Stomach smooth muscle (tissue), 2 donors: ENCODE results near the gene PYM1.
"Not testable (repeated sequence)": the region's sequence is repeated elsewhere in the genome, so short reads cannot be mapped to it uniquely, and the experiment has no call there.

ENCODE experiments used
- H3K27ac ChIP-seq: one replicate; pipeline ENCODE4 v1.7.0; 2013; ENCODE audit warnings: mild to moderate bottlenecking, low read length, inconsistent platforms
- H3K27me3 ChIP-seq, 2 donors: one replicate each; pipeline ENCODE4 v1.7.0; 2013; ENCODE audit warnings: low read length in 2 of 2; ENCODE audit not compliant: insufficient read depth in 2 of 2, control insufficient read depth in 1 of 2
- H3K36me3 ChIP-seq, 2 donors: one replicate each; pipeline ENCODE4 v1.7.0; 2013; ENCODE audit warnings: low read length in 2 of 2; ENCODE audit not compliant: control insufficient read depth in 2 of 2, insufficient read depth in 2 of 2
- H3K4me1 ChIP-seq: one replicate; pipeline ENCODE4 v1.7.0; 2013; ENCODE audit warnings: low read length; ENCODE audit not compliant: control insufficient read depth, insufficient read depth
- H3K4me3 ChIP-seq, 2 donors: one replicate each; pipeline ENCODE4 v1.7.0; 2013; ENCODE audit warnings: low read length in 2 of 2
- H3K9ac ChIP-seq, 2 donors: one replicate each; pipeline ENCODE4 v1.7.0; 2013; ENCODE audit warnings: low read length in 2 of 2, mild to moderate bottlenecking in 1 of 2
- H3K9me3 ChIP-seq, 2 donors: one replicate each; pipeline ENCODE4 v1.7.0; 2013; ENCODE audit warnings: low read length in 2 of 2; ENCODE audit not compliant: control insufficient read depth in 2 of 2
- donor health status: healthy.
- donor health status: Pancreatic carcinoma.

Gene PYM1

GRCh38 chr12:55866454-55867004, 61.2 kb downstream of the PYM1 start:
- not testable (repeated sequence) for H3K4me1 ChIP-seq, H3K36me3 ChIP-seq, H3K9ac ChIP-seq, H3K27me3 ChIP-seq, H3K4me3 ChIP-seq, H3K27ac ChIP-seq, H3K9me3 ChIP-seq

DNA sequence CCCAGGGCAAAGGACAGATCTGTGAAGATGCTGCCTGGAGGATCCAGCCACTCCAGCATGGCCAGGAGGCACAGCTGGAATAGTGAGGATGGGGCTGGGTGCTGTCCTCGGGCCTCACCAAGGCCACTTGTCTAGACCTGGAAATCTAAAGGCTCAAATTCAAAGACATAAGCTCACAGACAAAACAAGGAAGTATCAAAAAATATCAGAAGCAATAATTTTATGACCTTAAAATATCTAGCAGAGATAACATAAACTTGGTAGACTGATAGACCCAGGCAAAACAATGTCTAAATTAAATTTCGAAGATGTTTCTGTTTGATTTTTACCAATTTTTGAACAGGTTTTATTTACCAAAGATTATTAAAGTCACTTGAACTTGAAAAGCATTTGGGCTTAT, 62.4 kb downstream of the PYM1 start:
- Histone ChIP-seq H3K9me3 (no peaks in the 10 kb centered on the region), H3K36me3 (no peaks in the 10 kb centered on the region), H3K4me3 (no peak overlapping the region), H3K9ac (no peak overlapping the region), H3K27me3 (no peaks in the 10 kb centered on the region), H3K27ac (no peak overlapping the region), H3K4me1 (no peaks in the 10 kb centered on the region)

DNA sequence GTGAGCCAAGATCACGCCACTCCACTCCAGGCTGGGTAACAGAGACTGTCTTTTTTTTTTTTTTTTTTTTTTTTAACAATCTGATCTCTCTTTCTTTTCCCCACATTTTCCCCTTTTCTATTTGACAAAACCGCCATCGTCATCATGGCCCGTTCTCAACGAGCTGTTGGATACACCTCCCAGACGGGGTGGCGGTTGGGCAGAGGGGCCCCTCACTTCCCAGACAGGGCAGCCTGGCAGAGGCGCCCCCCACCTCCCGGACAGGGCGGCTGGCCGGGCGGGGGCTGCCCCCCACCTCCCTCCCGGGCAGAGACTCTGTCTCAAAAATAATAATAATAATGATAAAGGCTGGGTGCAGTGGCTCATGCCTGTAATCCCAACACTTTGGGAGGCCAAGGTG, 64.8 kb downstream of the PYM1 start:
- not testable (repeated sequence) for H3K4me1 ChIP-seq, H3K36me3 ChIP-seq, H3K27ac ChIP-seq, H3K9me3 ChIP-seq, H3K9ac ChIP-seq, H3K4me3 ChIP-seq, H3K27me3 ChIP-seq

DNA sequence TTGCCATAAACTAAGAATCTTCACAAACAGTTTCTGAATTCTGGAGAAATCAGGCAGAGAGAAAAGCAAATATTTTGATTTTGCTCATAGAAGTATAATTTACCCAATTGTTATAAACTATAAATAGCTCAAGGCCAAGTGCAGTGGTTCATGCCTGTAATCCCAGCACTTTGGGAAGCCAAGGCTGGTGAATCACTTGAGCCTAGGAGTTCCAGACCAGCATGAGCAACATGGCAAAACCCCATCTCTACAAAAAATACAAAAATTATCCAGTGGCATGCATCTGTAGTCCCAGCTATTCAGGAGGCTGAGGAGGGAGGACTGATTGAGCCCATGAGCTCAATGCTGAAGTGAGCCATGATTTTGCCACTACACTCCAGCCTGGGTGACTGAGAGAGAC, 65.4 kb downstream of the PYM1 start:
- H3K9me3 ChIP-seq: no peaks in the 10 kb centered on the region
- no peak overlapping the region for H3K9ac ChIP-seq
- no peaks in the 10 kb centered on the region for H3K4me1 ChIP-seq
- H3K27ac ChIP-seq: no peak overlapping the region
- no peaks in the 10 kb centered on the region for H3K27me3 ChIP-seq
- H3K36me3 ChIP-seq: no peaks in the 10 kb centered on the region
- no peak overlapping the region for H3K4me3 ChIP-seq

DNA sequence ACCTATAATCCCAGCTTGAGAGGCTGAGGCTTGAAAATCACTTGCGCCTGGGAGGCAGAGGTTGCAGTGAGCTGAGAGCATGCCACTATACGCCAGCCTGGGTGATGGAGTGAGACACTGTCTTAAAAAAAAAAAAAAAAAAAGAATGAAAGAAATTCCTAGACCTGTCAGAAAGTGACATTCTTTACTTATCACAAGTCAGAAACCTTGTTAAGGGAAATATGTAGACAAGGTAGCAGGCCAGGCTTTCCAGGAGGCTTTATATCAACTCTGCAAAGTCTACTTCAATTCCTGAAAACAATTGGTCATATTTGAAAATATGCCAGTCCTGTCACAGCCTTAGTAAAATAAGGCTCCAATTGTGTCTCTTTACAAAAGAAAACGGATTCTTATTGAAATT, 65.8 kb downstream of the PYM1 start:
- Histone ChIP-seq H3K9me3 (no peaks in the 10 kb centered on the region), H3K27ac (no peak overlapping the region), H3K4me3 (no peak overlapping the region), H3K9ac (no peak overlapping the region), H3K27me3 (no peaks in the 10 kb centered on the region), H3K36me3 (no peaks in the 10 kb centered on the region), H3K4me1 (no peaks in the 10 kb centered on the region)

DNA sequence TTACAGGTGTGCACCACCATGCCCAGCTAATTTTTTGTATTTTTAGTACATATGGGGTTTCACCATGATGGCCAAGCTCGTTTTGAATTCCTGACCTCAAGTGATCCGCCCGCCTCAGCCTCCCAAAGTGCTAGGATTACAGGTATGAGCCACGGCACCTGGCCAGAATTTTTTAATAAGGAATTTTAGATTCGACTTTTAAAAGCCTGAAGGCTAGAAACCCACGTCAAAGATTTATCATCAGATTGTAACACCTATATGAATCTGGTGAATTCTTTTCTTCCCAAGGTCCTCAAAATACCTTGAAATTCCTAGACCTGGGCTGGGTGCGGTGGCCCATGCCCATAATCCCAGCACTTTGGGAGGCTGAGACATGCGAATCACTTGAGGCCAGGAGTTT, 66.3 kb downstream of the PYM1 start:
- no peak overlapping the region for H3K4me3 ChIP-seq
- no peaks in the 10 kb centered on the region for H3K36me3 ChIP-seq
- no peak overlapping the region for H3K9ac ChIP-seq
- no peaks in the 10 kb centered on the region for H3K4me1 ChIP-seq
- no peaks in the 10 kb centered on the region for H3K27me3 ChIP-seq
- H3K9me3 ChIP-seq: no peaks in the 10 kb centered on the region
- H3K27ac ChIP-seq: no peak overlapping the region

- H3K4me3 ChIP-seq: no peak overlapping the region
- no peak overlapping the region for H3K27ac ChIP-seq
- H3K27me3 ChIP-seq: peaks cover 0 to 3% of the 10 kb centered on the region in 2 donors
- H3K9me3 ChIP-seq: no peaks in the 10 kb centered on the region
- H3K4me1 ChIP-seq: no peaks in the 10 kb centered on the region
- H3K9ac ChIP-seq: no peak overlapping the region
- H3K36me3 ChIP-seq: no peaks in the 10 kb centered on the region
These were observed 75.0 kb downstream of the PYM1 start for GRCh38 chr12:55852740-55853139.
